NB4 (cell line): Measurements from ENCODE around the gene DNAH9.

Source experiments
- DNase-seq: peaks from one replicate; pipeline ENCODE4 v3.0.0; 2010; ENCODE audit warnings: low read depth
- H3K4me3 ChIP-seq: one replicate; pipeline ENCODE4 v1.5.1; 2011; ENCODE audit warnings: mild to moderate bottlenecking, low read depth, low read length, moderate library complexity
- CTCF ChIP-seq: IDR thresholded peaks from one replicate; pipeline ENCODE4 v1.5.1; 2012; ENCODE audit warnings: low read depth, low read length
- MAX ChIP-seq: IDR thresholded peaks from 2 replicates; pipeline ENCODE4 v1.6.1; 2011; ENCODE audit warnings: low read depth, low read length
- MYC ChIP-seq: IDR thresholded peaks from 2 replicates; pipeline ENCODE4 v1.6.1; 2011; ENCODE audit warnings: low read depth, low read length
- POLR2A ChIP-seq: IDR thresholded peaks from 2 replicates; pipeline ENCODE4 v1.6.1; 2011; ENCODE audit warnings: mild to moderate bottlenecking; ENCODE audit not compliant: insufficient read length; ENCODE audit errors: extremely low read depth

DNAH9 gene

GRCh38 chr17:11823862-11824261 is 225.6 kb downstream of the DNAH9 start:
- no peak overlapping the region for H3K4me3 ChIP-seq
- no peak for DNase-seq
- TF ChIP-seq MAX, result no peak
- no peak for TF ChIP-seq CTCF
- no peak for TF ChIP-seq POLR2A
- TF ChIP-seq MYC, result no peak

GRCh38 chr17:11825572-11826209 is 227.4 kb downstream of the DNAH9 start:
- H3K4me3 ChIP-seq, result no peak overlapping the region
- TF ChIP-seq CTCF (no peak), MAX (no peak), POLR2A (no peak), MYC (no peak)
- no peak for DNase-seq

- TF ChIP-seq POLR2A (no peak), MYC (no peak), CTCF (no peak), MAX (no peak)
- H3K4me3 ChIP-seq, result no peak overlapping the region
- no peak for DNase-seq
Measured at GRCh38 chr17:11832401-11833137, 234.3 kb downstream of the DNAH9 start.

- DNase-seq, result no peak
- TF ChIP-seq MYC, result no peak
- no peak for TF ChIP-seq MAX
- TF ChIP-seq CTCF, result no peak
- no peak for TF ChIP-seq POLR2A
- H3K4me3 ChIP-seq, result no peak overlapping the region
Measured at GRCh38 chr17:11836508-11836907, 238.2 kb downstream of the DNAH9 start.

GRCh38 chr17:11840052-11840451 is 241.8 kb downstream of the DNAH9 start:
- TF ChIP-seq MYC (no peak), POLR2A (no peak), CTCF (no peak), MAX (no peak)
- H3K4me3 ChIP-seq, result no peak overlapping the region
- DNase-seq, result no peak
